Right lobe of liver (tissue), 4 donors: ENCODE measurements around the gene SUV39H1.

ENCODE experiments used
- POLR2A ChIP-seq: fragments of 450-650 bp; IDR thresholded peaks from one replicate; pipeline ENCODE4 v1.6.1; 2017; ENCODE audit warnings: antibody characterized with exemption, mild to moderate bottlenecking
- TF ChIP-seq, protein P1 (sequence below), 4 donors: fragments of 200-600 bp in 3 of 4; fragments of 450-650 bp in 1 of 4; IDR thresholded peaks; one replicate each; pipeline versions ENCODE4 v1.5.1 to v1.8.0; 2016 to 2022; ENCODE audit warnings: antibody characterized with exemption in 4 of 4, mild to moderate bottlenecking in 2 of 4
- donor health status: DM: no; HTN: no; CAD: no.
- donor health status: DM: no; HTN: no; CAD: no.
- donor health status: DM: no; HTN: yes; CAD: no.

DNA sequence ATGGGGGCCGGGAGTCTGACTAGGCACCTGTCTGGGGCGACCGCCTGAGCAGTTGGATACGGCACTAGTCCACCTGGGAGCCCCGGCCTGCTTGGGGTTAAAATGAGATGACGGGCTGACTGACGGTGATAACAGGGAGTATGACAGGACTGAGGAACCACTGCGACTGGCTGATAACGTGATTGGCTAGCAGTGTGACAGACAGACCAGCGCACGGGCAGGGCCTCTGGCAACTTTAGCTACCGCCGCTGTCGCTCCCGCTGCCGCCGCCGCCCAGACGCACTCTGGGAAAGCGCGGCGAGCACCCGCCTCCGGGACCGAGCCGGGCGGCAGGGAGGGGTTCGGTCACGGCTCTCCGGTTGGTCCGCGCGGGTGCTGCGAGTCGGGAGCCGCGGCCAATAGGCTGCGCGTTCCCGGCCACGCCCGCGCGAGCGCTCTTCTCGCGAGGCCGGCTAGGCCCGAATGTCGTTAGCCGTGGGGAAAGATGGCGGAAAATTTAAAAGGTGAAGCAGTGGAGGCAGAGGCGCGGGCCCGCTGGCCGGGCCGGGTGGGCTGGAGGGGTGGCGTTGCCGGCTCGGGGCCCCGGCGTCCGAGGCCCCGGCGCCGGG lies at the start of gene SUV39H1:
- TF ChIP-seq, protein P1, sequence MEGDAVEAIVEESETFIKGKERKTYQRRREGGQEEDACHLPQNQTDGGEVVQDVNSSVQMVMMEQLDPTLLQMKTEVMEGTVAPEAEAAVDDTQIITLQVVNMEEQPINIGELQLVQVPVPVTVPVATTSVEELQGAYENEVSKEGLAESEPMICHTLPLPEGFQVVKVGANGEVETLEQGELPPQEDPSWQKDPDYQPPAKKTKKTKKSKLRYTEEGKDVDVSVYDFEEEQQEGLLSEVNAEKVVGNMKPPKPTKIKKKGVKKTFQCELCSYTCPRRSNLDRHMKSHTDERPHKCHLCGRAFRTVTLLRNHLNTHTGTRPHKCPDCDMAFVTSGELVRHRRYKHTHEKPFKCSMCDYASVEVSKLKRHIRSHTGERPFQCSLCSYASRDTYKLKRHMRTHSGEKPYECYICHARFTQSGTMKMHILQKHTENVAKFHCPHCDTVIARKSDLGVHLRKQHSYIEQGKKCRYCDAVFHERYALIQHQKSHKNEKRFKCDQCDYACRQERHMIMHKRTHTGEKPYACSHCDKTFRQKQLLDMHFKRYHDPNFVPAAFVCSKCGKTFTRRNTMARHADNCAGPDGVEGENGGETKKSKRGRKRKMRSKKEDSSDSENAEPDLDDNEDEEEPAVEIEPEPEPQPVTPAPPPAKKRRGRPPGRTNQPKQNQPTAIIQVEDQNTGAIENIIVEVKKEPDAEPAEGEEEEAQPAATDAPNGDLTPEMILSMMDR (IDR thresholded peaks at IDR 0.05) = no peak
- TF ChIP-seq POLR2A = peak; percentile 90
